B cell (primary cell): ENCODE measurements around the gene SNTN. TPM values are rescaled to one million over a fixed set of nuclear protein-coding genes. Genes with fewer than 3 reads are reported as not detected.

Experiments used
- ATAC-seq: fragments of 200-7000 bp; cut with Tn5 transposase; one replicate; pipeline ENCODE4 v1.10.0; 2021; ENCODE audit warnings: low read depth, mild to moderate bottlenecking, moderate number of reproducible peaks, moderate library complexity
- CTCF ChIA-PET: fragments of 350-600 bp; sonication (Branson Sonifier 250); formaldehyde crosslinking; loops from one replicate; lab custom pipeline; 2021; ENCODE audit warnings: antibody characterized with exemption, inconsistent platforms; lab: Charles Lee
- POLR2A ChIA-PET: fragments of 350-600 bp; sonication (Branson Sonifier 250); formaldehyde crosslinking; loops from one replicate; lab custom pipeline; 2021; ENCODE audit warnings: antibody characterized with exemption; lab: Charles Lee
- DNase-seq: peaks from one replicate; pipeline ENCODE4 v3.0.0; 2013
- H2AFZ ChIP-seq: 2 replicates; pipeline ENCODE4 v1.6.1; 2012; ENCODE audit warnings: mild to moderate bottlenecking, low read depth, low read length; ENCODE audit not compliant: insufficient read depth, poor library complexity, severe bottlenecking
- H3K27ac ChIP-seq, 2 donors: 1 replicate in 1 of 2; 2 replicates in 1 of 2; pipeline ENCODE4 v1.5.1; 2012 to 2013; ENCODE audit warnings: low read length in 2 of 2, mild to moderate bottlenecking in 2 of 2, moderate library complexity in 1 of 2
- H3K27me3 ChIP-seq, 4 experiments: fragments of 200-600 bp in 1 of 4; sonication (generic) in 1 of 4; replicated peaks in 1 of 4; 1 replicate in 2 of 4; 2 replicates in 2 of 4; pipeline versions ENCODE4 v1.6.1 to v1.7.0; 2013 to 2016; ENCODE audit warnings: low read length in 3 of 4, mild to moderate bottlenecking in 2 of 4, mixed read lengths in 1 of 4, moderate library complexity in 1 of 4; ENCODE audit not compliant: insufficient read depth in 4 of 4, control insufficient read depth in 3 of 4; ENCODE audit errors: control extremely low read depth in 1 of 4
- H3K36me3 ChIP-seq, 2 experiments: replicated peaks in 1 of 2; 1 replicate in 1 of 2; 2 replicates in 1 of 2; pipeline versions ENCODE4 v1.6.1 to v1.7.1; 2013; ENCODE audit warnings: low read length in 1 of 2; ENCODE audit not compliant: insufficient read depth in 2 of 2, control insufficient read depth in 1 of 2; ENCODE audit errors: control extremely low read depth in 1 of 2, extremely low read depth in 1 of 2
- H3K4me1 ChIP-seq, 2 donors: fragments of 200-600 bp in 1 of 2; sonication (generic) in 1 of 2; 1 replicate in 1 of 2; 2 replicates in 1 of 2; pipeline versions ENCODE4 v1.5.1 to v1.6.1; 2013 to 2017; ENCODE audit warnings: low read length in 2 of 2; ENCODE audit not compliant: control insufficient read depth in 2 of 2, insufficient read depth in 2 of 2
- H3K4me2 ChIP-seq: replicated peaks from 2 replicates; pipeline ENCODE3; 2012; ENCODE audit warnings: mild to moderate bottlenecking, low read depth, low read length; ENCODE audit not compliant: poor library complexity, severe bottlenecking
- H3K4me3 ChIP-seq, 5 experiments: fragments of 200-600 bp in 1 of 5; sonication (generic) in 1 of 5; 1 replicate in 3 of 5; 2 replicates in 2 of 5; pipeline versions ENCODE4 v1.5.1 to v1.7.0; 2011 to 2016; ENCODE audit warnings: low read length in 4 of 5, mild to moderate bottlenecking in 4 of 5, low read depth in 2 of 5, control low read depth in 1 of 5, moderate library complexity in 1 of 5; ENCODE audit not compliant: insufficient read depth in 1 of 5; ENCODE audit errors: control extremely low read depth in 1 of 5, extremely low read depth in 1 of 5
- H3K79me2 ChIP-seq: fragments of 200-600 bp; sonication (generic); one replicate; pipeline ENCODE4 v1.6.0; 2016; ENCODE audit warnings: low read length; ENCODE audit not compliant: control insufficient read depth, insufficient read depth
- H3K9ac ChIP-seq: fragments of 200-600 bp; sonication (generic); 2 replicates; pipeline ENCODE4 v1.6.1; 2017; ENCODE audit warnings: mild to moderate bottlenecking, low read length, moderate library complexity
- H3K9me3 ChIP-seq, 3 donors: one replicate each; pipeline versions ENCODE4 v1.6.1 to v1.7.1; 2013; ENCODE audit warnings: low read length in 2 of 3; ENCODE audit not compliant: control insufficient read depth in 2 of 3, insufficient read depth in 1 of 3; ENCODE audit errors: control extremely low read depth in 1 of 3
- H4K20me1 ChIP-seq: 2 replicates; pipeline ENCODE4 v1.6.0; 2012; ENCODE audit warnings: mild to moderate bottlenecking, low read length; ENCODE audit not compliant: insufficient read depth, control insufficient read depth, poor library complexity, severe bottlenecking
- H3K27ac Mint-ChIP-seq: one replicate; pipeline ENCODE4 v1.8.0; 2021; ENCODE audit warnings: mixed read lengths
- H3K27me3 Mint-ChIP-seq: one replicate; pipeline ENCODE4 v1.8.0; 2021; ENCODE audit warnings: mixed read lengths
- H3K4me1 Mint-ChIP-seq: one replicate; pipeline ENCODE4 v1.8.0; 2021; ENCODE audit warnings: mixed read lengths
- H3K4me3 Mint-ChIP-seq: one replicate; pipeline ENCODE4 v1.8.0; 2021; ENCODE audit warnings: mixed read lengths
- H3K9me3 Mint-ChIP-seq: one replicate; pipeline ENCODE4 v1.8.0; 2022; ENCODE audit warnings: mixed read lengths; ENCODE audit not compliant: insufficient read depth
- CTCF ChIP-seq: fragments of 200-600 bp; IDR thresholded peaks from one replicate; pipeline ENCODE4 v1.8.0; 2022; ENCODE audit warnings: antibody characterized with exemption, mild to moderate bottlenecking
- EZH2 ChIP-seq: IDR thresholded peaks from 2 replicates; pipeline ENCODE4 v1.6.1; 2012; ENCODE audit warnings: borderline replicate concordance, low read depth, mild to moderate bottlenecking, moderate library complexity, low read length; ENCODE audit not compliant: insufficient read depth, poor library complexity, severe bottlenecking
- WGBS: methylation state at CpG from one replicate; pipeline ENCODE4 v1.1.5; 2013; ENCODE audit warnings: missing lambda C conversion rate; ENCODE audit not compliant: insufficient coverage; 5-methylcytosine and 5-hydroxymethylcytosine counted together
- intact Hi-C: fragments of 100-400 bp; cut with micrococcal nuclease; formaldehyde crosslinking; loops from one replicate; pipeline ENCODE4 v1.10.0; 2022
- polyA plus RNA-seq: library from polyadenylated mRNA; depleted of rRNA; stranded (reverse); fragments of >200 nt; gene quantifications from 2 replicates; pipeline ENCODE4 v1.2.3, GENCODE V29; 2012
- total RNA-seq, 2 donors: library from RNA; stranded (reverse); fragments of 120-200 nt in 1 of 2; gene quantifications; 1 replicate in 1 of 2; 2 replicates in 1 of 2; pipeline versions ENCODE4 v1.2.3 to v1.2.4, GENCODE V29; 2013 to 2022

Gene SNTN
- total and polyA plus RNA-seq, 2 donors (not counting 1 experiment from before 2014, with no cell fraction given) = not detected

GRCh38 chr3:63609408-63609807 is 43.1 kb upstream of the SNTN start:
- H3K9me3 ChIP-seq = peaks cover 0 to under 1% (median 0%) of the 10 kb centered on the region in 3 donors
- H3K79me2 ChIP-seq = no peaks in the 10 kb centered on the region
- H3K27me3 ChIP-seq = peaks cover 0 to 4% (median 0%) of the 10 kb centered on the region in 4 experiments
- 92% methylated on average over 4 of the region's 7 CpGs for WGBS
- no peaks in the 10 kb centered on the region for H3K4me1 Mint-ChIP-seq
- H3K4me1 ChIP-seq = no peaks in the 10 kb centered on the region
- POLR2A ChIA-PET = no interaction called here
- intact Hi-C loops = no loop called here
- no peak overlapping the region for H3K9ac ChIP-seq
- CTCF ChIA-PET = no interaction called here
- H2AFZ ChIP-seq = no peak overlapping the region
- no peaks in the 10 kb centered on the region for H3K9me3 Mint-ChIP-seq
- DNase-seq = no peak
- peaks cover 4% of the 10 kb centered on the region for H3K27me3 Mint-ChIP-seq
- no peaks in the 10 kb centered on the region for H4K20me1 ChIP-seq
- no peak overlapping the region for H3K4me3 ChIP-seq
- TF ChIP-seq EZH2 = no peak
- no peak for TF ChIP-seq CTCF
- no peaks in the 10 kb centered on the region for H3K36me3 ChIP-seq
- H3K27ac Mint-ChIP-seq = no peak overlapping the region
- no peak overlapping the region for H3K4me2 ChIP-seq
- no peak overlapping the region for H3K27ac ChIP-seq
- no peak for ATAC-seq
- H3K4me3 Mint-ChIP-seq = no peak overlapping the region

- ATAC-seq (no peak), DNase-seq (no peak)
- POLR2A ChIA-PET = no interaction called here
- Mint-ChIP-seq H3K9me3 (no peaks in the 10 kb centered on the region), H3K27me3 (peaks cover 3% of the 10 kb centered on the region), H3K4me1 (no peaks in the 10 kb centered on the region), H3K27ac (no peak overlapping the region), H3K4me3 (no peak overlapping the region)
- 100% methylated on average over 2 of the region's 4 CpGs for WGBS
- no peaks in the 10 kb centered on the region for H4K20me1 ChIP-seq
- TF ChIP-seq CTCF (no peak), EZH2 (no peak)
- no peak overlapping the region for H2AFZ ChIP-seq
- H3K4me3 ChIP-seq = no peak overlapping the region
- no peaks in the 10 kb centered on the region for H3K79me2 ChIP-seq
- no peaks in the 10 kb centered on the region for H3K36me3 ChIP-seq
- no peak overlapping the region for H3K27ac ChIP-seq
- H3K9me3 ChIP-seq = no peaks in the 10 kb centered on the region
- intact Hi-C loops = no loop called here
- H3K27me3 ChIP-seq = peaks cover 0 to 4% (median 0%) of the 10 kb centered on the region in 4 experiments
- H3K4me2 ChIP-seq = no peak overlapping the region
- no peak overlapping the region for H3K9ac ChIP-seq
- CTCF ChIA-PET = no interaction called here
- no peaks in the 10 kb centered on the region for H3K4me1 ChIP-seq
Measured at GRCh38 chr3:63609834-63610233, 42.6 kb upstream of the SNTN start.
